Neural progenitor cell (in vitro differentiated cells): ENCODE results near the gene CHST10.

Experiments
- EZH2phosphoT487 ChIP-seq: fragments of 200-600 bp; sonication (generic); IDR thresholded peaks from 2 replicates; pipeline ENCODE4 v1.6.1; 2017; ENCODE audit warnings: antibody characterized with exemption
- TF ChIP-seq, protein P1 (sequence below): fragments of 200-600 bp; sonication (generic); IDR thresholded peaks from 2 replicates; pipeline ENCODE4 v1.5.1; 2017; ENCODE audit warnings: antibody characterized with exemption, mild to moderate bottlenecking

- TF ChIP-seq, protein P1, sequence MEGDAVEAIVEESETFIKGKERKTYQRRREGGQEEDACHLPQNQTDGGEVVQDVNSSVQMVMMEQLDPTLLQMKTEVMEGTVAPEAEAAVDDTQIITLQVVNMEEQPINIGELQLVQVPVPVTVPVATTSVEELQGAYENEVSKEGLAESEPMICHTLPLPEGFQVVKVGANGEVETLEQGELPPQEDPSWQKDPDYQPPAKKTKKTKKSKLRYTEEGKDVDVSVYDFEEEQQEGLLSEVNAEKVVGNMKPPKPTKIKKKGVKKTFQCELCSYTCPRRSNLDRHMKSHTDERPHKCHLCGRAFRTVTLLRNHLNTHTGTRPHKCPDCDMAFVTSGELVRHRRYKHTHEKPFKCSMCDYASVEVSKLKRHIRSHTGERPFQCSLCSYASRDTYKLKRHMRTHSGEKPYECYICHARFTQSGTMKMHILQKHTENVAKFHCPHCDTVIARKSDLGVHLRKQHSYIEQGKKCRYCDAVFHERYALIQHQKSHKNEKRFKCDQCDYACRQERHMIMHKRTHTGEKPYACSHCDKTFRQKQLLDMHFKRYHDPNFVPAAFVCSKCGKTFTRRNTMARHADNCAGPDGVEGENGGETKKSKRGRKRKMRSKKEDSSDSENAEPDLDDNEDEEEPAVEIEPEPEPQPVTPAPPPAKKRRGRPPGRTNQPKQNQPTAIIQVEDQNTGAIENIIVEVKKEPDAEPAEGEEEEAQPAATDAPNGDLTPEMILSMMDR, result no peak
- no peak for TF ChIP-seq EZH2phosphoT487
Measured at GRCh38 chr2:100359576-100359975, 57.9 kb downstream of the CHST10 start.
